Keratinocyte (primary cell): ENCODE results near the gene ADAM12. TPM values are rescaled to one million over a fixed set of nuclear protein-coding genes. Genes with fewer than 3 reads are reported as not detected.

ENCODE experiments used
- DNase-seq: peaks from one replicate; pipeline ENCODE4 v3.0.0-alpha.2; 2011; ENCODE audit warnings: low read depth, missing footprints, low spot score
- FAIRE-seq: peaks from 2 replicates; lab custom pipeline; 2011; peaks lifted over from hg19 to GRCh38; lab: Jason Lieb, UNC
- H2AFZ ChIP-seq: 2 replicates; pipeline ENCODE4 v1.6.0; 2012; ENCODE audit warnings: low read length, control low read depth, inconsistent platforms; ENCODE audit not compliant: control insufficient read depth
- H3K27ac ChIP-seq: 2 replicates; pipeline ENCODE4 v1.5.1; 2011; ENCODE audit warnings: low read length; ENCODE audit not compliant: control insufficient read depth, insufficient read depth
- H3K27me3 ChIP-seq: 3 replicates; pipeline ENCODE4 v1.6.0; 2011; ENCODE audit warnings: low read length; ENCODE audit not compliant: control insufficient read depth, insufficient read depth; ENCODE audit errors: extremely low read depth
- H3K36me3 ChIP-seq, 2 experiments: 2 replicates in 1 of 2; 3 replicates in 1 of 2; pipeline ENCODE4 v1.5.1; 2011; ENCODE audit warnings: low read length in 2 of 2, mild to moderate bottlenecking in 1 of 2; ENCODE audit not compliant: control insufficient read depth in 2 of 2, insufficient read depth in 2 of 2; ENCODE audit errors: extremely low read depth in 1 of 2
- H3K4me1 ChIP-seq: 3 replicates; pipeline ENCODE4 v1.5.1; 2011; ENCODE audit warnings: low read length; ENCODE audit not compliant: control insufficient read depth, insufficient read depth; ENCODE audit errors: extremely low read depth
- H3K4me2 ChIP-seq: 3 replicates; pipeline ENCODE4 v1.6.0; 2011; ENCODE audit warnings: low read depth, low read length; ENCODE audit not compliant: control insufficient read depth, insufficient read depth; ENCODE audit errors: extremely low read depth
- H3K4me3 ChIP-seq, 3 experiments: fragments of 200-600 bp in 1 of 3; sonication (generic) in 1 of 3; 2 replicates in 2 of 3; 3 replicates in 1 of 3; pipeline ENCODE4 v1.5.1; 2011 to 2016; ENCODE audit warnings: low read length in 3 of 3, mild to moderate bottlenecking in 3 of 3, control low read depth in 2 of 3, inconsistent platforms in 1 of 3, low read depth in 1 of 3, mixed read lengths in 1 of 3, mixed run types in 1 of 3, moderate library complexity in 1 of 3; ENCODE audit not compliant: control insufficient read depth in 2 of 3, insufficient read depth in 2 of 3; ENCODE audit errors: extremely low read depth in 1 of 3
- H3K79me2 ChIP-seq: 2 replicates; pipeline ENCODE4 v1.6.0; 2012; ENCODE audit warnings: low read length; ENCODE audit not compliant: control insufficient read depth, insufficient read depth
- H3K9ac ChIP-seq: 3 replicates; pipeline ENCODE4 v1.6.0; 2011; ENCODE audit warnings: low read length; ENCODE audit not compliant: control insufficient read depth, insufficient read depth; ENCODE audit errors: extremely low read depth
- H3K9me1 ChIP-seq: 3 replicates; pipeline ENCODE4 v1.6.0; 2011; ENCODE audit warnings: low read length; ENCODE audit not compliant: control insufficient read depth, insufficient read depth; ENCODE audit errors: extremely low read depth
- H3K9me3 ChIP-seq: 2 replicates; pipeline ENCODE4 v1.5.1; 2012; ENCODE audit warnings: low read depth, low read length; ENCODE audit not compliant: control insufficient read depth
- H4K20me1 ChIP-seq: 3 replicates; pipeline ENCODE4 v1.6.0; 2011; ENCODE audit warnings: low read length; ENCODE audit not compliant: control insufficient read depth, insufficient read depth; ENCODE audit errors: extremely low read depth
- EZH2 ChIP-seq: IDR thresholded peaks from one replicate; pipeline ENCODE4 v1.6.1; 2012; ENCODE audit warnings: inconsistent platforms, mild to moderate bottlenecking, low read length, moderate library complexity
- dilution Hi-C: fragments of 300-500 bp; cut with MboI; formaldehyde crosslinking; loops from one replicate; pipeline ENCODE4 v1.7.0; 2020; ENCODE audit warnings: low sequenced_read_pairs; ENCODE audit not compliant: extremely low pct_ligation_motif_present
- polyA plus RNA-seq, 5 experiments: library from polyadenylated mRNA; depleted of rRNA in 3 of 5; stranded (reverse) in 3 of 5; stranded (forward) in 1 of 5; unstranded in 1 of 5; fragments of >200 nt; gene quantifications; 1 replicate in 1 of 5; 2 replicates in 3 of 5; 3 replicates in 1 of 5; pipeline versions ENCODE4 v1.2.1 to v1.2.3, GENCODE V29; 2011 to 2012; ENCODE audit warnings: missing spikeins in 2 of 5, low read depth in 1 of 5, low replicate concordance in 1 of 5
- TF ChIP-seq, protein P1 (sequence below), 3 experiments: IDR thresholded peaks in 1 of 3; conservative IDR thresholded peaks in 1 of 3; optimal IDR thresholded peaks in 1 of 3; 2 replicates in 2 of 3; 3 replicates in 1 of 3; pipeline versions ENCODE3 to v1.5.1; 2011; ENCODE audit warnings: low read length in 3 of 3, mild to moderate bottlenecking in 3 of 3, moderate library complexity in 2 of 3, control low read depth in 1 of 3, inconsistent platforms in 1 of 3; ENCODE audit not compliant: insufficient read depth in 2 of 3; ENCODE audit errors: extremely low read depth in 1 of 3

The ADAM12 gene
- polyA plus RNA-seq, 1 donor (not counting 4 experiments of a cell fraction or from before 2014, with no cell fraction given), result 0.07 TPM

- no peaks in the 10 kb centered on the region for H3K9me3 ChIP-seq
- no peak overlapping the region for H3K4me3 ChIP-seq
- dilution Hi-C loops, result no loop called here
- DNase-seq (no peak), FAIRE-seq (no peak)
- H3K27me3 ChIP-seq, result no peaks in the 10 kb centered on the region
- H3K79me2 ChIP-seq, result no peaks in the 10 kb centered on the region
- no peak for TF ChIP-seq EZH2
- TF ChIP-seq, protein P1, sequence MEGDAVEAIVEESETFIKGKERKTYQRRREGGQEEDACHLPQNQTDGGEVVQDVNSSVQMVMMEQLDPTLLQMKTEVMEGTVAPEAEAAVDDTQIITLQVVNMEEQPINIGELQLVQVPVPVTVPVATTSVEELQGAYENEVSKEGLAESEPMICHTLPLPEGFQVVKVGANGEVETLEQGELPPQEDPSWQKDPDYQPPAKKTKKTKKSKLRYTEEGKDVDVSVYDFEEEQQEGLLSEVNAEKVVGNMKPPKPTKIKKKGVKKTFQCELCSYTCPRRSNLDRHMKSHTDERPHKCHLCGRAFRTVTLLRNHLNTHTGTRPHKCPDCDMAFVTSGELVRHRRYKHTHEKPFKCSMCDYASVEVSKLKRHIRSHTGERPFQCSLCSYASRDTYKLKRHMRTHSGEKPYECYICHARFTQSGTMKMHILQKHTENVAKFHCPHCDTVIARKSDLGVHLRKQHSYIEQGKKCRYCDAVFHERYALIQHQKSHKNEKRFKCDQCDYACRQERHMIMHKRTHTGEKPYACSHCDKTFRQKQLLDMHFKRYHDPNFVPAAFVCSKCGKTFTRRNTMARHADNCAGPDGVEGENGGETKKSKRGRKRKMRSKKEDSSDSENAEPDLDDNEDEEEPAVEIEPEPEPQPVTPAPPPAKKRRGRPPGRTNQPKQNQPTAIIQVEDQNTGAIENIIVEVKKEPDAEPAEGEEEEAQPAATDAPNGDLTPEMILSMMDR (optimal IDR thresholded peaks at IDR 0.05 in 1 of 3, IDR thresholded peaks at IDR 0.05 in 1 of 3, conservative IDR thresholded peaks at IDR 0.05 in 1 of 3; ENCODE audit: extremely low read depth in 1 of 3, insufficient read depth in 2 of 3, low read length in 3 of 3), result no peak
- no peak overlapping the region for H2AFZ ChIP-seq
- H3K27ac ChIP-seq, result no peak overlapping the region
- H4K20me1 ChIP-seq, result no peaks in the 10 kb centered on the region
- H3K9me1 ChIP-seq, result no peaks in the 10 kb centered on the region
- no peak overlapping the region for H3K4me2 ChIP-seq
- H3K4me1 ChIP-seq, result no peaks in the 10 kb centered on the region
- H3K36me3 ChIP-seq, result no peaks in the 10 kb centered on the region
- no peak overlapping the region for H3K9ac ChIP-seq
Measured at GRCh38 chr10:126374435-126374834, 13.8 kb downstream of the ADAM12 start.

GRCh38 chr10:126373972-126374371 is 14.3 kb downstream of the ADAM12 start:
- dilution Hi-C loops, result no loop called here
- Histone ChIP-seq H3K27ac (no peak overlapping the region), H3K4me1 (no peaks in the 10 kb centered on the region)

More at GRCh38 chr10:126373972-126374371, 14.3 kb downstream of the ADAM12 start:
- Histone ChIP-seq H3K27me3 (no peaks in the 10 kb centered on the region), H4K20me1 (no peaks in the 10 kb centered on the region), H3K79me2 (no peaks in the 10 kb centered on the region), H3K4me3 (no peak overlapping the region), H3K9me3 (no peaks in the 10 kb centered on the region), H3K4me2 (no peak overlapping the region), H3K36me3 (no peaks in the 10 kb centered on the region), H3K9ac (no peak overlapping the region), H3K9me1 (no peaks in the 10 kb centered on the region), H2AFZ (no peak overlapping the region)
- DNase-seq (no peak), FAIRE-seq (no peak)
- TF ChIP-seq EZH2, result no peak
- TF ChIP-seq, protein P1 (optimal IDR thresholded peaks at IDR 0.05 in 1 of 3, IDR thresholded peaks at IDR 0.05 in 1 of 3, conservative IDR thresholded peaks at IDR 0.05 in 1 of 3; ENCODE audit: extremely low read depth in 1 of 3, insufficient read depth in 2 of 3, low read length in 3 of 3), result no peak
